SHP77 (cell line): ENCODE measurements around the gene SHLD2.
"Not testable (repeated sequence)": the region's sequence is repeated elsewhere in the genome, so short reads cannot be mapped to it uniquely, and the experiment has no call there.

Source experiments
- DNase-seq, 2 experiments: peaks; one replicate each; lab custom pipeline; 2025; lab: John Stamatoyannopoulos, UW

Gene SHLD2

DNA sequence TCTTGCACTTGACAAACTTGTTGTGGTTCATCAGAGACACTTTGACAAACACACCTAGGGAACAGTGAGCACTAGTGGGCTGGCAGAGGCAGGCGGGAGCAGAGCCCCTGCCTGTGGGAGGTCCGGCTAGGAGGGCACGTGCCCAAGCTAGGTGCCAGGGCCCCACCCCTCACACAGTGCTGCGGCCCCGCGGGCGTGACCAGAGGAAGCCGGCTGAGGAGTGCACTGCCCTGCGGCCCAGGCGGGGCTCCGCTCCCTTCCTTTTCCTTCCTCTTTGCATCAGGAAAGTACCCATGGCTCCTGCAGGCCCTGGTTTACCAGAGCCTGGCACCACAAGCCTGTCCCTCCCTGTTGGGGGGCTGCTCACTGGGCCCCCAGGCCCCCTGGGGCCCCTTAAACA, 121.1 kb downstream of the SHLD2 start:
- not testable (repeated sequence) for DNase-seq

DNA sequence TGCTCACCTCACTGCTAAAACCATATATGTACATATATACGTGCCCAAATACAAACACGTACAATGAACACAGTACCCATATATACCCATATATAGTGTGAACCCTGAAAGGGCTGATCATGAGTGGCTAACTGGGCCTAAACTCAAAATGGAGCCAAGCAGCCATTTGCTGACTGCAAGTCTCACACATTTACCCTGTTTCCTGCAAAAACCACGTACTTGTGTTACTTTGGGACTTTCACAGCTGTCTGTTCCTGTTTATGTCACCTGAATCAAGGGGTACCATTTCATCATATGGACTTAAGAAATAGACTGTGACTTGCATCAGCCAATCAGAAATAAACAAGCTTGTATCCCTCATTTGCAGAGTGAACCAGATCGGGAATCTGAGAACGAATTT, 124.4 kb downstream of the SHLD2 start:
- not testable (repeated sequence) for DNase-seq

DNA sequence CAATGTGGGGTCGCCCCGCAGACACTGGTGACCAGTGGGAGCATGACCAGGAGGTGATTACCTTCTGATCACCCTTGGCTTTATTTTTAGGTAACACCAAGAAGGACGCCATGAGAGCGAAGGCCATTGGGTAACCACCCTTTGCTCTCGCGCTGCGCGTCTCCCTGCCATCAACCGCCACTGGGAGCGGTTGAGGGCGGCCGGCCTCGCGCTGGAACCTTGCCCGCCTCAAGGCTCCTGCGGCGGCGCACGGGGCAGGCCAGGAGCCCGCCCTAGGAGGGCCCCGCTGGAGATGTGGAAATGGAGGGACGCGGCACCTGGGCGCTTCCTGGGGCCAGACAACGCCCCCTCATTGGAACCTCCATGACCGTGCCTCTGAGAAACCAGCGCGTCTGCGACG, 127.8 kb downstream of the SHLD2 start:
- DNase-seq, result not testable (repeated sequence)

DNA sequence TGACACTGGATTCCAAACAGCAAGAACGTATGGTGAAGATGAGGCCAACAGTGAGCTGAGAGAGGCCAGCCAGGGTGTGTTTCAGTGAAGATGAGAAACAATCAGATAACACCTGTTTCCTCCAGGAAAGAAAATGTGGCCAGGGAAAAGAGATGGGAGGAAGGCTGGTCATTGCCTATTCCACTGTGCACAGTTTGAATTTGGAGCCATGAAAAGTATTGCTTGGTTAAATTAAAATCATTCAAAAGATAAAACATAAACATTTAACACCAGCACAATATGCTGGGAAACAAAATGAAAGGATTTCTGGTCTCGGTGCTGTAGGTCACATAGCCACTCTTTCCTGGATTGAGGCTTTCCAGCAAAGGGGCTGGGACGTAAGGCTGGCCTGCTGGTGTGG, 130.1 kb downstream of the SHLD2 start, which contains the start of gene NUTM2A:
TSS of gene NUTM2A (plus strand) at position 301 of the 400 bp plus-strand sequence. CDS start 383 bp downstream, outside the sequence.
- DNase-seq, result not testable (repeated sequence)

DNA sequence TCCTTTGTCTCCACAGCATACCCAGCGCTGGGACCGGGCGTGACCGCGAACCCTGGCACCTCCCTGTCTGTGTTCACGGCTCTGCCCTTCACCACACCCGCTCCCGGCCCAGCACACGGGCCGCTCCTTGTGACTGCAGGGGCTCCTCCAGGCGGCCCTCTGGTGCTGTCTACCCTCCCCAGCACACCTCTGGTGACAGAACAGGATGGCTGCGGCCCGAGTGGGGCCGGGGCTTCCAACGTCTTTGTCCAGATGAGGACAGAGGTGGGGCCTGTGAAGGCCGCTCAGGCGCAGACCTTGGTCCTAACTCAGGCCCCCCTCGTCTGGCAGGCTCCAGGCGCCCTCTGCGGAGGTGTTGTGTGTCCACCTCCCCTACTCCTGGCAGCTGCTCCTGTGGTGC, 133.2 kb downstream of the SHLD2 start:
- DNase-seq, result not testable (repeated sequence)

DNA sequence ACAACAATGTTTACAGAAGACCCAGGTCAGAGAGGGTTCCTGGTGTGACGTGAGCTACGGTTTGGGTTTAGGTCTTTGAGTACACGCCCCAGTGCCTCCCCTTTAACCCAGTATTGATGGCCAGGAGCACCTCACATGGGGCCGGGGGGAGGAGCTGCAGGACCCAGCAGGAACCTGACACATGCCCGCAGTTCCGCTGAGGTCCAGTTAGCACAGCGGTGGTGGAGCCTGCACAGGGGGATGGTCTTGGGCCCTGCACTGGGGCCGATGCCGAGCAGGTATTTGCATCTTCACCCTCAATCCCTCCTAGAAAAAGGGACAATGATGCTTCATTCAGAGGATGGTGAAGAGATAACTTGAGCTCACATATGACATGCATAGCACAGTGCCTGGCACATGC, 134.2 kb downstream of the SHLD2 start:
- DNase-seq, result not testable (repeated sequence)

DNA sequence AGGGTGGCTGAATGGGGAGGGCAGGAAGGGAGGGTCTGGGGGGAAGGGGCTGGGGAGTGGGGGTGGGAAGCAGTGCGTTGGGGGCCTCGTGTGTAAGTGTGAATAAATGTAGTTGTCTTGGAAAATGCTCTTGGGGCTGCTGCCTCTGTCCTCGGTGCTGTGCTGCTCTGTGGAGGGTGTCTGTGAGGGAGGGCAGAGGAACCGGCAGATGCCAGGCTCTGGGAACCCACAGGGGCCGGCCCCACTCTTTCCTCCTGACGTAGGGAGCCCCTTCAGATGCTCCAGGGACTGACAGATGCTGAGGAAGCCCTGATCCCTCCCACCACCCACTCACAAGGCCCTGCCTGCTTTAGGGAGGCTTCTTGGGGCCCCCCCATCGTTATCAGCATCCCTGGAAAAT, 139.8 kb downstream of the SHLD2 start:
- DNase-seq, result not testable (repeated sequence)

DNA sequence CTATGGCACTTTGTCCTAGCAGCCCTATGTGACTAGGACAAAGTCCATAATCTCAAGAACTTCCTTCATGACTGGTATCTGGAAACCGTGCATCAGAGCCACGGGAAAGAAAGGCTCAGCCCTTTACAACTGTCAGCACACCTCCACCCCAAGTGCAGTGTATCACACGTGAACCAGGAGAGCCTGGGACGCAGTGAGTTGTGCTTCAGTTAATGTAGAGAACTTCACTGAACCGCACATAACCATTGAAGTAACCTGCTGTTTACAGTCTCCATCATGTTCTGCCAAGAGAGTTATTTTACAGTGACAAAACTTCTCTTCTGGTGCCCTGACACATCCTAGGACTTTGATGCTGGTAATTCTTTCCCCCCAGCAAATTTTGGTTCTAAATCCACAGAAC, 142.2 kb downstream of the SHLD2 start:
- not testable (repeated sequence) for DNase-seq

DNA sequence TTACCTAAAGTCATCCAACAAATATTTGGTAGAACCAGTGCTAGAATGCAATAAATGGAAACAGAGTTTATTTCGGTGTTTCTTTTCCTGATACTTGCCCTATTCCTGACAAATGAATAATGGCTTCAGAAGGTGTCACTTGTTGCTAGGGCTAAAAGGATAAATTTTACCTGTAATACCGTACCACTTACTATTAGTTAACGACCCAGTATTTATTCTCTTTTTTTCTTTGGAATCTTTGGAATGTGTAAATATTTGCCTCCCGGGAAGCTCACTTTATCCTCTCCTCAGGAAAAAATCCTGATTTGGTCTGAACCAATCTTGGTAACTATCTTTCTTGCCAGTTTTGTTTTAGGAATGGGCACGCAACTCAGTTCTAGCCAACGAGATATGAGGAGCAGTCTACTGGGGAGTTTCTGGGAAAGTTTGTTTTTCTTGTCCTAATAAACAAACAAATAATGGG, 144.4 kb downstream of the SHLD2 start:
- not testable (repeated sequence) for DNase-seq
